ENCODE measurements around the gene IL34.
"Not testable (repeated sequence)": the region's sequence is repeated elsewhere in the genome, so short reads cannot be mapped to it uniquely, and the experiment has no call there.

The IL34 gene

GRCh38 chr16:70646260-70647241 is at the start of gene IL34:
Gene IL34, plus strand, starts transcription at chr16:70646559. Its CDS starts 389 bp downstream, at chr16:70646948.
- DNase-seq (ENCODE audit: low read depth in 3 of 3), result no peak

GRCh38 chr16:70597135-70597835 is 49.1 kb upstream of the IL34 start:
- DNase-seq (ENCODE audit: low read depth in 3 of 3), result no peak

GRCh38 chr16:70598937-70599503 is 47.3 kb upstream of the IL34 start:
- no peak for DNase-seq (ENCODE audit: low read depth in 3 of 3)

- DNase-seq (ENCODE audit: low read depth in 3 of 3), result no peak
Measured at GRCh38 chr16:70600730-70601129, 45.6 kb upstream of the IL34 start.

GRCh38 chr16:70601576-70602575 is 44.5 kb upstream of the IL34 start:
- DNase-seq (ENCODE audit: low read depth in 3 of 3), result no peak

GRCh38 chr16:70602831-70603230 is 43.5 kb upstream of the IL34 start:
- no peak for DNase-seq (ENCODE audit: low read depth in 3 of 3)

- no peak for DNase-seq (ENCODE audit: low read depth in 3 of 3)
Measured at GRCh38 chr16:70604407-70605282, 41.7 kb upstream of the IL34 start.

- no peak for DNase-seq (ENCODE audit: low read depth in 3 of 3)
Measured at GRCh38 chr16:70605283-70605657, 41.1 kb upstream of the IL34 start.

- DNase-seq (ENCODE audit: low read depth in 3 of 3), result no peak
Measured at GRCh38 chr16:70608521-70608920, 37.8 kb upstream of the IL34 start.

GRCh38 chr16:70610273-70611223 is 35.8 kb upstream of the IL34 start:
- no peak for DNase-seq (ENCODE audit: low read depth in 3 of 3)

GRCh38 chr16:70611224-70611598 is 35.1 kb upstream of the IL34 start:
- no peak for DNase-seq (ENCODE audit: low read depth in 3 of 3)

GRCh38 chr16:70611785-70612303 is 34.5 kb upstream of the IL34 start:
- no peak for DNase-seq (ENCODE audit: low read depth in 3 of 3)

GRCh38 chr16:70612931-70613330 is 33.4 kb upstream of the IL34 start:
- no peak for DNase-seq (ENCODE audit: low read depth in 3 of 3)

- no peak for DNase-seq (ENCODE audit: low read depth in 3 of 3)
Measured at GRCh38 chr16:70614208-70614951, 32.0 kb upstream of the IL34 start.

- no peak for DNase-seq (ENCODE audit: low read depth in 3 of 3)
Measured at GRCh38 chr16:70615945-70616344, 30.4 kb upstream of the IL34 start.

GRCh38 chr16:70621864-70622263 is 24.5 kb upstream of the IL34 start:
- DNase-seq (ENCODE audit: low read depth in 3 of 3), result not testable (repeated sequence)

- DNase-seq (ENCODE audit: low read depth in 3 of 3), result no peak
Measured at GRCh38 chr16:70627696-70628095, 18.7 kb upstream of the IL34 start.
